GM03348 (cell line): ENCODE results near the gene ACAP2.
"Not testable (repeated sequence)": the region's sequence is repeated elsewhere in the genome, so short reads cannot be mapped to it uniquely, and the experiment has no call there.

Experiments
- DNase-seq: peaks from one replicate; pipeline ENCODE4 v3.0.0; 2012; ENCODE audit warnings: low spot score

The ACAP2 gene

GRCh38 chr3:195441992-195442572 lies 738 bp downstream of the ACAP2 start:
- peak; percentile 46 for DNase-seq

GRCh38 chr3:195441476-195441991 lies 1.3 kb downstream of the ACAP2 start:
- DNase-seq = peak; percentile 46

- no peak for DNase-seq
Measured at GRCh38 chr3:195441051-195441450, 1.8 kb downstream of the ACAP2 start.

- no peak for DNase-seq
Measured at GRCh38 chr3:195440379-195440778, 2.4 kb downstream of the ACAP2 start.

GRCh38 chr3:195438371-195438770 lies 4.4 kb downstream of the ACAP2 start:
- DNase-seq = no peak

GRCh38 chr3:195425849-195426248 lies 17.0 kb downstream of the ACAP2 start:
- no peak for DNase-seq

GRCh38 chr3:195423818-195424217 lies 19.0 kb downstream of the ACAP2 start:
- DNase-seq = no peak

- DNase-seq = no peak
Measured at GRCh38 chr3:195421400-195421799, 21.4 kb downstream of the ACAP2 start.

- DNase-seq = no peak
Measured at GRCh38 chr3:195416795-195417194, 26.0 kb downstream of the ACAP2 start.

- peak; percentile 33 for DNase-seq
Measured at GRCh38 chr3:195411836-195412235, 31.0 kb downstream of the ACAP2 start.

- no peak for DNase-seq
Measured at GRCh38 chr3:195410546-195410945, 32.3 kb downstream of the ACAP2 start.

- DNase-seq = no peak
Measured at GRCh38 chr3:195407531-195408409, 35.0 kb downstream of the ACAP2 start.

GRCh38 chr3:195405651-195406050 lies 37.2 kb downstream of the ACAP2 start:
- no peak for DNase-seq

- DNase-seq = no peak
Measured at GRCh38 chr3:195403841-195404408, 38.9 kb downstream of the ACAP2 start.

GRCh38 chr3:195403244-195403643 lies 39.6 kb downstream of the ACAP2 start:
- no peak for DNase-seq

GRCh38 chr3:195401943-195402342 lies 40.9 kb downstream of the ACAP2 start:
- no peak for DNase-seq

GRCh38 chr3:195398460-195398859 lies 44.4 kb downstream of the ACAP2 start:
- not testable (repeated sequence) for DNase-seq

- DNase-seq = no peak
Measured at GRCh38 chr3:195397524-195397923, 45.3 kb downstream of the ACAP2 start.

GRCh38 chr3:195395208-195395816 lies 47.5 kb downstream of the ACAP2 start:
- DNase-seq = no peak

GRCh38 chr3:195394700-195395099 lies 48.1 kb downstream of the ACAP2 start:
- DNase-seq = no peak

GRCh38 chr3:195394024-195394423 lies 48.8 kb downstream of the ACAP2 start:
- DNase-seq = no peak

GRCh38 chr3:195388380-195388779 lies 54.4 kb downstream of the ACAP2 start:
- no peak for DNase-seq

GRCh38 chr3:195386739-195387138 lies 56.1 kb downstream of the ACAP2 start:
- DNase-seq = no peak
